GM19324 (cell line): ENCODE measurements around the gene ZNF396.

Experiments used
- ATAC-seq: cut with Tn5 transposase; IDR thresholded peaks from one replicate; pipeline ENCODE4 v1.9.1; 2021; ENCODE audit warnings: mild to moderate bottlenecking, moderate library complexity; ENCODE audit not compliant: unreplicated experiment, low FRiP score

ZNF396 gene

DNA sequence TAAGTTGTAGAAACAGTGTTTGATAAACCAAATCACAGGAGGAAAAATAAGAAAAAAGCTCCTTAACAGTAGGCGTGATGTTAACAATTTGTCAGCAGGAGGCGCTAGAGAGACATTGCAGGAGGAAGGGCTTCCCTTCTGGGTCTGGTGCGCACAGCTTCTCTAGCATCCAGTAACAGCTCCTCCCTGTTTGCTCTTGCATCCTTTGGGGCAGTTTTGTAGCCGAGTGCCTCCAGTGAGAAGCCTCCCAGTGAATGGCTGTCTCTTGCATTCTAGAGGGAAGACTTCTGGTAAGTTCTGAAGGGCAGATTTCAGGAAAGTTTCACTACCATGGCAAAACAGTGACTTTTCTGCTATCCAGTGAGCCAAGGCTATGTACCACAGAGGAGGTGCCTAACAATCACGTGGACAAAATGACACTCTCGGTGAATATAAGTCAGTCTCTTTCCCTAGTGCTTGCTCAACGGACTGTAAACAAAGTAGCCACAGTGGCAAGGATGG, 9.5 kb upstream of the ZNF396 start:
- peak; percentile 63 for ATAC-seq

GRCh38 chr18:35383136-35383535, 6.0 kb upstream of the ZNF396 start:
- no peak for ATAC-seq

DNA sequence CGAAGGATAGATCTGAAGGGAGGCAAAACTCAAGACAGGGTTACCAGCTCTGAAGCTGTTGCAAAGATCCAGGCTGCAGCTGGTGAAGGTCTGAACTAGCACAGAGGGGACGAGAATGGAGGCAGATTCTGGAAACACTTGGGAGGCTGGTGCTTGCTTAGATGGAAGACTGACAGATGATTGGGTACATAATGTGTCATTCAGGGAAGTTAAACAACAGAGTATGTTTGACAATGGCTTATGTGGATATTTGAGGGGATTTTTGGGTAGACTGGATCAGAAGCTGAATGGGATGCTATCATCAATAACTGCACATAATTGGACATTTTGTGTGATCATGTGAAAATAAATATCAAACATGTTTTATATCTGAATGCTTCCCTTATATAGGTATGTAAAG, 2.3 kb upstream of the ZNF396 start:
- ATAC-seq = no peak

DNA sequence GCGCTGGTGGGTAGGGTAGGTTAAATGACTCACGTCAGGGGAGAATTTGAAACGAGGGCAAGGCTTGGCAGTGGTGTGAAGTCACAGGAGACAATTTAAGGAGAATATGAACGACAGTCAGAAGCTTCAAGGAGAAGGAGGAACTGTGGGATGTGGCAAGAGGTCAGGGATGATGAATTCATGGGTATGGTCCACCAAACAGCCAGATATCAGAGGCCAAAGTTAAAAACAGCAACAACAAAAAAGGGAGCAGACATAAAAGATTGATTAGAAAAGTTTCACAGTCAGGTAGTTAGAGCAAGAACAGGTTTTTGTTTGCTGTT, 1.4 kb upstream of the ZNF396 start:
- ATAC-seq = no peak

GRCh38 chr18:35377875-35378573, 887 bp upstream of the ZNF396 start:
- no peak for ATAC-seq

GRCh38 chr18:35376393-35376741, 770 bp downstream of the ZNF396 start:
- peak; percentile 36 for ATAC-seq

GRCh38 chr18:35374708-35375107, 2.4 kb downstream of the ZNF396 start:
- no peak for ATAC-seq

DNA sequence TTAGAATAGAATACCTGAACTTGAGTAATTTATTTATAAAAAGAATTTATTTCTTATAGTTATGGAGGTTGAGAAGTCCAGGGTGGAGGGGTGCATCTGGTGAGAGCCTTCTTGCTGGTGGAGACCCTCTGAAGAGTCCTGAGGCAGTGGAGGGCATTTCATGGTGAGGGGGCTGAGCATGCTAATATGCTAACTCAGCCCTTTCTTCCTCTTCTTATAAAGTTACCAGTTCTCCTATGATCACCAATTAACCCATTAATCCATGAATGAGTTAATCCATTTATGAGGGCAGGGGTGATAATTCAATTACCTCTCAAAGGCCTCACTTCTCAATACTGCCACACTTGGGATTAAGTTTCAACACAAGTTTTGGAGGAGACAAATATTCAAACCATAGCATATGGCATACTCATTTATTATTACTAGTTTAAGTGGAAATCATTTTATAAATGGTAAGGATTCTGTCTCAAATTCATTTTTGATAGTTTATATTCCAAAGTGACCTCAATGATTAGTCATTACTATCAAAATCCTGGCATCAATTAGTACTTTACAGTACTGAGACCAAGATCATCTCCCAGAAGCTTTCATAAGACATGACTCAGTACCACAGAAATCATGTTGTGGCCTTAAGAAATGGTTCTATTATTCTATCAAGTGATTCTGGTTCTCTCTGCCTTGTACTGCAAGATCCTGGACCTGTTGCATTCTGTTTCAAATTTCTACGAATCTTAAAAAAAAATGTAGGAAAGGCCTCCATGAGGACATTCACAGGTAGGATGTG, 5.5 kb downstream of the ZNF396 start:
- no peak for ATAC-seq

DNA sequence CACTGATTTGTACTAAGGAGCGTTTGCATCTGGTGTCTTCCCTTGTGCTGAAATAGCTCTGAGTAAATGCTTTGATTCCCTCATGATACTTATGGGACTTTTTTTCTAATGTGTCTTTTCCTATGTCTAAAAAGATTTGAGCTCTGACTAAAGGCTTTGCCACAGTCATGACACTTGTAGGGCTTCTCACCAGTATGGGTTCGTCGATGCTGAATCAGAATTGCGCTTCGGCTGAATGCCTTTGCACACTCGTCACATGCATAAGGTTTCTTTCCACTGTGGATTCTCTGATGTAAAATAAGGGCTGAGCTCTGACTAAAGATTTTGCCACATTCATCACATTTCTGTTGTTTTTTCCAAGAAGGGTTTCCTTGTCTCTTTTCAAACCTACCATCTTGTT, 8.0 kb downstream of the ZNF396 start:
- ATAC-seq = no peak

DNA sequence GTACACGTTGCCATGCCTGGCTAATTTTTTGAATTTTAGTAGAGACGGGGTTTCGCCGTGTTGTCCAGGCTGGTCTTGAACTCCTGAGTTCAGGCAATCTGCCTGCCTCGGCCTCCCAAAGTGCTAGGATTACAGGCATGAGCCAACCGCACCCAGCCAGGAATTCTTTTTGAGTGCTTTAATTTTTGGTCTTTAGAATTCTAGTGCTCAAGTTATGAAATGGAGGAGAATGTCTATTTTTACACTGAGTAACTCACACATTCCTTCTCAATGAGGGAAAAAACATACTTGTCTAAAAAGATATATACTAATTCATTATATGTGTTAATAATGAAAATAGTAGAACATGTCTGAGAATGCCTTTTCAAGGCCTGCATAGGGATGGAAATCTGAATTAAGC, 8.5 kb downstream of the ZNF396 start:
- no peak for ATAC-seq

GRCh38 chr18:35362531-35362930, 14.6 kb downstream of the ZNF396 start:
- no peak for ATAC-seq

DNA sequence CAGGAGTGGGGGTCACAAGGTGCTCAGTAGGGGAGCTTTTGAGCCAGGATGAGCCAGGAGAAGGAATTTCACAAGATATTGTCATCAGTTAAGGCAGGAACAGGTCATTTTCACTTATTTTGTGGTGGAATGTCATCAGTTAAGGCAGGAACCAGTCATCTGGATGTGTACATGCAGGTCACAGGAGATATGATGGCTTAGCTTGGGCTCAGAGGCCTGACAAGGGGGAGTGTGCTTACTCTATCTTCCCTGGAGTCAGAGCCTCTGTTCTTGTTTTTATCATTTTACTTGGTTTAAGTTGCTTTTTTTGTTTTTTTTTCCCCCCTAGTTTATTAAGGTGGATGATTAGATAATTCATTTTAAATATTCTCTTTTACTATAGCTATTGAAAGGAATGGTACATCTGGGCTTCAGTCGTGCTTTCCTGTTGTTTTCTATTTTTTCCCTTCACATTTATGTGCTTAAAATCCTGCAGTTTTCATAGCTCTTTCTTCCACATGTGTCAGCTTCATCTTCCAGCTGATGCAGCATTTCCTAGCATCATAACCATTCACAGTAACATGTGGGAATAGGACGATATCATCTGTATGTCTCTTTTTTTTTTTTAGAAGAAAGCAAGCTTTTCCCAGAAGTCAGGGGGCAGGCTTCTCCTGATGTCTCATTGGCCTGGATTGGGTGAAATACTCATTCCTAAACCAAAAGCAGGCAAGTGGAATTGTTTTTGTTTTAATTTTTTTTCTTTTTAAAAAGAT, 15.4 kb downstream of the ZNF396 start:
- ATAC-seq = no peak

DNA sequence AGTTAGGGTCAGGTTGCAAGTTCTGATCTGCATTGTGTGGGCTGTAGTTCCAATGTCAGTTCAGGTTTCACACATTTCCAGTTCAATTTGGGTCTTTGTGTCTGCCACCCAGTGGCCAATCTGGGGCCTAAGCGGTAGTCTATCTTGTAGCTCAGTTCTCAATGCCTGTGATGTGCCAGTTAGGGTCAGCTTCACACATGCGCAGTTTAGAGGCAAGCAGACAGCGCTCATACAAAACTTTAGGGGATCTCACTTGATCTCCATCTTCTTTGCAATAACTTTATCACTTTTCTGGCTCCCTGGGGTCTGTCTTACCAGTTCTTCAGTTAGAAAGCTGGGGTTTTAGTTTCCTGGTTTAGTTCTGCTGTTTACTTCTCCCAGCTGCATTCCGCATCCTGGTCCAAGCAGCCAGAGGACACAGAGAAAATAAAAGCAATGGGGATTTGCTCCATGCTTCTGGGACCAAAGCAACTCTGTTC, 22.0 kb downstream of the ZNF396 start:
- peak; percentile 85 for ATAC-seq

GRCh38 chr18:35352778-35353177, 24.4 kb downstream of the ZNF396 start:
- ATAC-seq = no peak

GRCh38 chr18:35352283-35352682, 24.9 kb downstream of the ZNF396 start:
- no peak for ATAC-seq

GRCh38 chr18:35348001-35348400, 29.1 kb downstream of the ZNF396 start:
- no peak for ATAC-seq

- ATAC-seq = no peak
These were observed 31.2 kb downstream of the ZNF396 start for GRCh38 chr18:35345950-35346349.

DNA sequence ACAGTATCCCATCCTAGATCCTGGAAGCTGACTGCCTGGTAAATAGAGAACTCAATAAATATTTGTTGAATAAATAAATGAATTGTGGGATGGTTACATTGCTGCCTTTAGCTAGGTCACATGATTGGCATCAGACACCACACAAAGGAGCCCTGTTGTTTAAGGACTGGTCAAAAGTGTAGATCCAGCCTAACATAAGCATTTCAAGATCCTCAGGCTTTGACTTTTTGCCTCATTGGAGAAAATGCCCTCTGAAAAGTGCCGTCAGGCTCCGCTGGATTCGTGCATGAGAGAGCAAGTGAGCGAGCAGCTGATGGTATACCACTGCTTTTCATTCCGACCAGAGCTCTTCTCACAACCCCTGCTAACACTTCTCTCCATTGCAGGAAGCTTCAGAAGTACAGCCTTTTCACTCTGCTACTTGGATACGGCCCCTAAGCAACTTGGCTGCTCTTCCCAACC, 31.6 kb downstream of the ZNF396 start:
- no peak for ATAC-seq

DNA sequence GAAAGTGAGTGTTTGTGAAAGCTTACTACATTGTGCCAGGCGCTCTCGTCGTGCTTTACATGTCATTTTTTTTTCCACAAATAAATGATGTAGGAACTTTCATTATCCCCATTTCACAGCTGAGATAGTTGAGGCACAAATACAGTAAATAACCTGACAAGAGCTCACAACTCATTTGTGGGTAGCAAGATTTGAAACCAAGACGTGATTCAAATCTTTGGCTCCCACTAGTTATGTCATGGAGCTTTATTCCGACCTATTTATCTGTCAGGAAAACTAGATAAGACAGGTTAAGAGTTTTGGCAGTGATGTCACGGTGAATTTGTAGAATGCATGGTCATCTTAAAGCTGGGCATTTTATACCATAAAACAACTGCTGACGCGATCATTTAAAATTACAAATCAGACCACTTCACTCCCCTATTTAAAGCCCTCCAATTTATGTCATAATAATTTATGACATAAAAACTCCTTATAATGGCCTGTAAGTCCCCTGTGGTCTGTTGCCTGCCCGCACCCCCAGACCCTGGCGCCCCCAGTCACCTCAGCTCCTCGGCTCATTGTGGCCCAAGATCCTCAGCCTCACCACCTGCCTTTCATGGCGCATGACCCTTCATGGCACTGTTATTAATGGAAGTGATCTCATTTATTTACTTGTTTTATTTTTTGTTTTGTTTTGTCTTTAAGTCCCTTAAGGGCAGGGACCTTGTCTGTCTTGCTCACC, 32.2 kb downstream of the ZNF396 start:
- ATAC-seq = peak; percentile 9

- ATAC-seq = peak; percentile 96
These were observed 33.0 kb downstream of the ZNF396 start, which contains the start of gene ZNF24 for GRCh38 chr18:35343936-35344735. Gene ZNF24, minus strand, starts transcription at chr18:35344420. Its CDS starts 3,770 bp downstream, at chr18:35340650.
